Measurements from ENCODE around the gene FAM135A.

GRCh38 chr6:70502484-70502883, 89.2 kb downstream of the FAM135A start:
- TF ChIP-seq, protein P1, sequence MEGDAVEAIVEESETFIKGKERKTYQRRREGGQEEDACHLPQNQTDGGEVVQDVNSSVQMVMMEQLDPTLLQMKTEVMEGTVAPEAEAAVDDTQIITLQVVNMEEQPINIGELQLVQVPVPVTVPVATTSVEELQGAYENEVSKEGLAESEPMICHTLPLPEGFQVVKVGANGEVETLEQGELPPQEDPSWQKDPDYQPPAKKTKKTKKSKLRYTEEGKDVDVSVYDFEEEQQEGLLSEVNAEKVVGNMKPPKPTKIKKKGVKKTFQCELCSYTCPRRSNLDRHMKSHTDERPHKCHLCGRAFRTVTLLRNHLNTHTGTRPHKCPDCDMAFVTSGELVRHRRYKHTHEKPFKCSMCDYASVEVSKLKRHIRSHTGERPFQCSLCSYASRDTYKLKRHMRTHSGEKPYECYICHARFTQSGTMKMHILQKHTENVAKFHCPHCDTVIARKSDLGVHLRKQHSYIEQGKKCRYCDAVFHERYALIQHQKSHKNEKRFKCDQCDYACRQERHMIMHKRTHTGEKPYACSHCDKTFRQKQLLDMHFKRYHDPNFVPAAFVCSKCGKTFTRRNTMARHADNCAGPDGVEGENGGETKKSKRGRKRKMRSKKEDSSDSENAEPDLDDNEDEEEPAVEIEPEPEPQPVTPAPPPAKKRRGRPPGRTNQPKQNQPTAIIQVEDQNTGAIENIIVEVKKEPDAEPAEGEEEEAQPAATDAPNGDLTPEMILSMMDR (IDR thresholded peaks at IDR 0.05; ENCODE audit: insufficient read depth, low read length), result no peak
- TF ChIP-seq, protein P2, sequence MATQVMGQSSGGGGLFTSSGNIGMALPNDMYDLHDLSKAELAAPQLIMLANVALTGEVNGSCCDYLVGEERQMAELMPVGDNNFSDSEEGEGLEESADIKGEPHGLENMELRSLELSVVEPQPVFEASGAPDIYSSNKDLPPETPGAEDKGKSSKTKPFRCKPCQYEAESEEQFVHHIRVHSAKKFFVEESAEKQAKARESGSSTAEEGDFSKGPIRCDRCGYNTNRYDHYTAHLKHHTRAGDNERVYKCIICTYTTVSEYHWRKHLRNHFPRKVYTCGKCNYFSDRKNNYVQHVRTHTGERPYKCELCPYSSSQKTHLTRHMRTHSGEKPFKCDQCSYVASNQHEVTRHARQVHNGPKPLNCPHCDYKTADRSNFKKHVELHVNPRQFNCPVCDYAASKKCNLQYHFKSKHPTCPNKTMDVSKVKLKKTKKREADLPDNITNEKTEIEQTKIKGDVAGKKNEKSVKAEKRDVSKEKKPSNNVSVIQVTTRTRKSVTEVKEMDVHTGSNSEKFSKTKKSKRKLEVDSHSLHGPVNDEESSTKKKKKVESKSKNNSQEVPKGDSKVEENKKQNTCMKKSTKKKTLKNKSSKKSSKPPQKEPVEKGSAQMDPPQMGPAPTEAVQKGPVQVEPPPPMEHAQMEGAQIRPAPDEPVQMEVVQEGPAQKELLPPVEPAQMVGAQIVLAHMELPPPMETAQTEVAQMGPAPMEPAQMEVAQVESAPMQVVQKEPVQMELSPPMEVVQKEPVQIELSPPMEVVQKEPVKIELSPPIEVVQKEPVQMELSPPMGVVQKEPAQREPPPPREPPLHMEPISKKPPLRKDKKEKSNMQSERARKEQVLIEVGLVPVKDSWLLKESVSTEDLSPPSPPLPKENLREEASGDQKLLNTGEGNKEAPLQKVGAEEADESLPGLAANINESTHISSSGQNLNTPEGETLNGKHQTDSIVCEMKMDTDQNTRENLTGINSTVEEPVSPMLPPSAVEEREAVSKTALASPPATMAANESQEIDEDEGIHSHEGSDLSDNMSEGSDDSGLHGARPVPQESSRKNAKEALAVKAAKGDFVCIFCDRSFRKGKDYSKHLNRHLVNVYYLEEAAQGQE (IDR thresholded peaks at IDR 0.05; ENCODE audit: insufficient replicate concordance, low read depth), result no peak
- no peak for TF ChIP-seq POLR2AphosphoS5 (IDR thresholded peaks at IDR 0.05; ENCODE audit: low read depth)

Measured in HL-60 (cell line).